NCI-H2081 (cell line): ENCODE measurements around the gene DMPK.
"Not testable (repeated sequence)": the region's sequence is repeated elsewhere in the genome, so short reads cannot be mapped to it uniquely, and the experiment has no call there.

Experiments used
- DNase-seq, 2 experiments: peaks; one replicate each; lab custom pipeline; 2025; lab: John Stamatoyannopoulos, UW

The DMPK gene

GRCh38 chr19:45768655-45768983, 13.7 kb downstream of the DMPK start:
- DNase-seq: no peak

- peak in 1 of 2 experiments; percentile 20 for DNase-seq
Observed at GRCh38 chr19:45767881-45768654, 14.2 kb downstream of the DMPK start.

- DNase-seq: no peak
Observed at GRCh38 chr19:45767410-45767880, 14.8 kb downstream of the DMPK start.

- DNase-seq: no peak
Observed at GRCh38 chr19:45766869-45767346, 15.4 kb downstream of the DMPK start.

- DNase-seq: no peak
Observed at GRCh38 chr19:45766296-45766868, 15.9 kb downstream of the DMPK start.

- no peak for DNase-seq
Observed at GRCh38 chr19:45765702-45766295, 16.5 kb downstream of the DMPK start.

- no peak for DNase-seq
Observed at GRCh38 chr19:45764945-45765701, 17.2 kb downstream of the DMPK start.

GRCh38 chr19:45764475-45764874, 17.8 kb downstream of the DMPK start:
- no peak for DNase-seq

- no peak for DNase-seq
Observed at GRCh38 chr19:45763691-45764294, 18.5 kb downstream of the DMPK start.

- no peak for DNase-seq
Observed at GRCh38 chr19:45762870-45763631, 19.2 kb downstream of the DMPK start.

- DNase-seq: no peak
Observed at GRCh38 chr19:45761714-45762113, 20.6 kb downstream of the DMPK start.

GRCh38 chr19:45758921-45759320, 23.4 kb downstream of the DMPK start:
- DNase-seq: no peak

- no peak for DNase-seq
Observed at GRCh38 chr19:45757695-45758094, 24.6 kb downstream of the DMPK start.

- DNase-seq: no peak
Observed at GRCh38 chr19:45754323-45754722, 28.0 kb downstream of the DMPK start.

- DNase-seq: no peak
Observed at GRCh38 chr19:45753548-45753947, 28.7 kb downstream of the DMPK start.

- no peak for DNase-seq
Observed at GRCh38 chr19:45752639-45753038, 29.7 kb downstream of the DMPK start.

- DNase-seq: not testable (repeated sequence)
Observed at GRCh38 chr19:45751483-45751882, 30.8 kb downstream of the DMPK start.

- DNase-seq: no peak
Observed at GRCh38 chr19:45747513-45747912, 34.8 kb downstream of the DMPK start.

GRCh38 chr19:45746866-45747265, 35.4 kb downstream of the DMPK start:
- DNase-seq: no peak

- DNase-seq: no peak
Observed at GRCh38 chr19:45745606-45746005, 36.7 kb downstream of the DMPK start.

GRCh38 chr19:45742969-45743368, 39.3 kb downstream of the DMPK start:
- no peak for DNase-seq
